HUES6 (cell line): ENCODE data around the gene CADPS2.

ENCODE experiments used
- H3K27ac ChIP-seq: 2 replicates; pipeline ENCODE4 v1.7.0; 2013; ENCODE audit warnings: low read depth, mild to moderate bottlenecking, low read length, inconsistent platforms
- H3K27me3 ChIP-seq: 2 replicates; pipeline ENCODE4 v1.6.1; 2013; ENCODE audit warnings: low read length; ENCODE audit not compliant: control insufficient read depth, insufficient read depth
- H3K36me3 ChIP-seq: 2 replicates; pipeline ENCODE4 v1.6.1; 2013; ENCODE audit warnings: low read length; ENCODE audit not compliant: control insufficient read depth, insufficient read depth
- H3K4me1 ChIP-seq: 2 replicates; pipeline ENCODE4 v1.6.1; 2013; ENCODE audit warnings: low read length; ENCODE audit not compliant: control insufficient read depth, insufficient read depth
- H3K4me3 ChIP-seq: 2 replicates; pipeline ENCODE4 v1.5.1; 2013; ENCODE audit warnings: low read depth, low read length
- H3K9ac ChIP-seq: one replicate; pipeline ENCODE4 v1.6.1; 2013; ENCODE audit warnings: mild to moderate bottlenecking, low read length
- H3K9me3 ChIP-seq: 2 replicates; pipeline ENCODE4 v1.6.1; 2013; ENCODE audit warnings: low read depth, low read length; ENCODE audit not compliant: control insufficient read depth, insufficient read depth

The CADPS2 gene

GRCh38 chr7:122543891-122544290 is 342.4 kb downstream of the CADPS2 start:
- Histone ChIP-seq H3K27me3 (no peaks in the 10 kb centered on the region), H3K9me3 (no peaks in the 10 kb centered on the region), H3K4me1 (no peaks in the 10 kb centered on the region), H3K36me3 (no peaks in the 10 kb centered on the region), H3K27ac (no peak overlapping the region), H3K4me3 (no peak overlapping the region), H3K9ac (no peak overlapping the region)

GRCh38 chr7:122543166-122543565 is 343.1 kb downstream of the CADPS2 start:
- H3K4me1 ChIP-seq: no peaks in the 10 kb centered on the region
- H3K4me3 ChIP-seq: no peak overlapping the region
- H3K36me3 ChIP-seq: no peaks in the 10 kb centered on the region
- H3K27me3 ChIP-seq: no peaks in the 10 kb centered on the region
- H3K9ac ChIP-seq: no peak overlapping the region
- H3K9me3 ChIP-seq: no peaks in the 10 kb centered on the region
- H3K27ac ChIP-seq: no peak overlapping the region

- Histone ChIP-seq H3K9ac (no peak overlapping the region), H3K27ac (no peak overlapping the region), H3K9me3 (no peaks in the 10 kb centered on the region), H3K4me1 (peaks cover 6% of the 10 kb centered on the region; the same call in 1 of the 2 replicates), H3K27me3 (no peaks in the 10 kb centered on the region), H3K36me3 (no peaks in the 10 kb centered on the region), H3K4me3 (no peak overlapping the region)
Measured at GRCh38 chr7:122535086-122535485, 351.2 kb downstream of the CADPS2 start.

- no peaks in the 10 kb centered on the region for H3K36me3 ChIP-seq
- H3K4me1 ChIP-seq: peaks cover 6% of the 10 kb centered on the region; the same call in 1 of the 2 replicates
- no peaks in the 10 kb centered on the region for H3K9me3 ChIP-seq
- no peaks in the 10 kb centered on the region for H3K27me3 ChIP-seq
- H3K27ac ChIP-seq: no peak overlapping the region
- no peak overlapping the region for H3K4me3 ChIP-seq
- H3K9ac ChIP-seq: no peak overlapping the region
Measured at GRCh38 chr7:122532406-122533269, 353.6 kb downstream of the CADPS2 start.

GRCh38 chr7:122528879-122529481 is 357.3 kb downstream of the CADPS2 start:
- Histone ChIP-seq H3K9me3 (no peaks in the 10 kb centered on the region), H3K9ac (no peak overlapping the region), H3K4me1 (no peaks in the 10 kb centered on the region; the same call in 1 of the 2 replicates), H3K27me3 (no peaks in the 10 kb centered on the region), H3K4me3 (no peak overlapping the region), H3K36me3 (no peaks in the 10 kb centered on the region), H3K27ac (no peak overlapping the region)

GRCh38 chr7:122525355-122525754 is 360.9 kb downstream of the CADPS2 start:
- Histone ChIP-seq H3K27ac (no peak overlapping the region), H3K27me3 (no peaks in the 10 kb centered on the region), H3K9ac (no peak overlapping the region), H3K36me3 (no peaks in the 10 kb centered on the region), H3K9me3 (no peaks in the 10 kb centered on the region), H3K4me1 (peaks cover 7% of the 10 kb centered on the region; the same call in 1 of the 2 replicates), H3K4me3 (no peak overlapping the region)

GRCh38 chr7:122521767-122522166 is 364.5 kb downstream of the CADPS2 start:
- Histone ChIP-seq H3K4me3 (no peak overlapping the region), H3K4me1 (peaks cover 34% of the 10 kb centered on the region), H3K27ac (no peak overlapping the region), H3K9ac (no peak overlapping the region), H3K27me3 (no peaks in the 10 kb centered on the region), H3K36me3 (no peaks in the 10 kb centered on the region), H3K9me3 (no peaks in the 10 kb centered on the region)

- Histone ChIP-seq H3K27ac (no peak overlapping the region), H3K4me1 (peaks cover 36% of the 10 kb centered on the region), H3K9me3 (no peaks in the 10 kb centered on the region)
Measured at GRCh38 chr7:122520971-122521555, 365.2 kb downstream of the CADPS2 start.

GRCh38 chr7:122518488-122518887 is 367.8 kb downstream of the CADPS2 start:
- no peaks in the 10 kb centered on the region for H3K27me3 ChIP-seq
- H3K4me3 ChIP-seq: no peak overlapping the region
- no peaks in the 10 kb centered on the region for H3K9me3 ChIP-seq
- no peak overlapping the region for H3K9ac ChIP-seq
- no peaks in the 10 kb centered on the region for H3K36me3 ChIP-seq
- H3K4me1 ChIP-seq: peaks cover 45% of the 10 kb centered on the region
- peak overlapping the region; percentile 76 for H3K27ac ChIP-seq

More at GRCh38 chr7:122520971-122521555, 365.2 kb downstream of the CADPS2 start:
- no peak overlapping the region for H3K4me3 ChIP-seq
- no peaks in the 10 kb centered on the region for H3K27me3 ChIP-seq
- no peaks in the 10 kb centered on the region for H3K36me3 ChIP-seq
- no peak overlapping the region for H3K9ac ChIP-seq

GRCh38 chr7:122517576-122517975 is 368.7 kb downstream of the CADPS2 start:
- Histone ChIP-seq H3K9me3 (no peaks in the 10 kb centered on the region), H3K9ac (no peak overlapping the region), H3K27me3 (no peaks in the 10 kb centered on the region), H3K4me1 (peaks cover 45% of the 10 kb centered on the region), H3K36me3 (no peaks in the 10 kb centered on the region), H3K4me3 (no peak overlapping the region), H3K27ac (no peak overlapping the region)

- H3K4me3 ChIP-seq: no peak overlapping the region
- H3K4me1 ChIP-seq: peaks cover 38% of the 10 kb centered on the region
- H3K9ac ChIP-seq: no peak overlapping the region
- no peaks in the 10 kb centered on the region for H3K9me3 ChIP-seq
- H3K36me3 ChIP-seq: no peaks in the 10 kb centered on the region
- no peaks in the 10 kb centered on the region for H3K27me3 ChIP-seq
- no peak overlapping the region for H3K27ac ChIP-seq
Measured at GRCh38 chr7:122515404-122515803, 370.9 kb downstream of the CADPS2 start.
